ENCODE data around the gene NFKBIE.

The NFKBIE gene

GRCh38 chr6:44272529-44272928, 7.2 kb upstream of the NFKBIE start:
- DNase-seq: no peak

- DNase-seq: no peak
These were observed 6.6 kb upstream of the NFKBIE start for GRCh38 chr6:44271914-44272313.

- no peak for DNase-seq
These were observed 6.0 kb upstream of the NFKBIE start for GRCh38 chr6:44271406-44271723.

- DNase-seq: no peak
These were observed 5.4 kb upstream of the NFKBIE start for GRCh38 chr6:44270526-44271405.

- DNase-seq: no peak
These were observed 4.7 kb upstream of the NFKBIE start, which contains the start of gene TMEM151B for GRCh38 chr6:44269921-44270525. TMEM151B (plus strand) TSS chr6:44270450; CDS start chr6:44270743, 293 bp downstream.

- DNase-seq: no peak
These were observed 4.0 kb upstream of the NFKBIE start for GRCh38 chr6:44269178-44269920.

- DNase-seq: no peak
These were observed 2.8 kb upstream of the NFKBIE start for GRCh38 chr6:44268095-44268628.

GRCh38 chr6:44267252-44267651, 1.9 kb upstream of the NFKBIE start:
- no peak for DNase-seq

GRCh38 chr6:44266347-44266746, 996 bp upstream of the NFKBIE start:
- DNase-seq: no peak

- no peak for DNase-seq
These were observed 427 bp upstream of the NFKBIE start for GRCh38 chr6:44265722-44266233.

GRCh38 chr6:44264154-44265006, 971 bp downstream of the NFKBIE start:
- DNase-seq: no peak

GRCh38 chr6:44263354-44264100, 1.8 kb downstream of the NFKBIE start:
- DNase-seq: no peak

GRCh38 chr6:44262467-44263353, 2.6 kb downstream of the NFKBIE start:
- DNase-seq: no peak

- no peak for DNase-seq
These were observed 3.8 kb downstream of the NFKBIE start for GRCh38 chr6:44261581-44261980.

GRCh38 chr6:44260451-44261297, 4.7 kb downstream of the NFKBIE start:
- DNase-seq: no peak

GRCh38 chr6:44260011-44260410, 5.3 kb downstream of the NFKBIE start:
- DNase-seq: no peak

- no peak for DNase-seq
These were observed 6.4 kb downstream of the NFKBIE start for GRCh38 chr6:44258921-44259320.

GRCh38 chr6:44258325-44258863, 7.0 kb downstream of the NFKBIE start:
- no peak for DNase-seq

GRCh38 chr6:44257753-44258324, 7.5 kb downstream of the NFKBIE start:
- DNase-seq: no peak
